Kidney capillary endothelial cell (primary cell): ENCODE results near the gene SEMA3A.

Source experiments
- DNase-seq: peaks from one replicate; pipeline ENCODE4 v3.0.0-alpha.2; 2018; ENCODE audit warnings: low spot score

SEMA3A gene

DNA sequence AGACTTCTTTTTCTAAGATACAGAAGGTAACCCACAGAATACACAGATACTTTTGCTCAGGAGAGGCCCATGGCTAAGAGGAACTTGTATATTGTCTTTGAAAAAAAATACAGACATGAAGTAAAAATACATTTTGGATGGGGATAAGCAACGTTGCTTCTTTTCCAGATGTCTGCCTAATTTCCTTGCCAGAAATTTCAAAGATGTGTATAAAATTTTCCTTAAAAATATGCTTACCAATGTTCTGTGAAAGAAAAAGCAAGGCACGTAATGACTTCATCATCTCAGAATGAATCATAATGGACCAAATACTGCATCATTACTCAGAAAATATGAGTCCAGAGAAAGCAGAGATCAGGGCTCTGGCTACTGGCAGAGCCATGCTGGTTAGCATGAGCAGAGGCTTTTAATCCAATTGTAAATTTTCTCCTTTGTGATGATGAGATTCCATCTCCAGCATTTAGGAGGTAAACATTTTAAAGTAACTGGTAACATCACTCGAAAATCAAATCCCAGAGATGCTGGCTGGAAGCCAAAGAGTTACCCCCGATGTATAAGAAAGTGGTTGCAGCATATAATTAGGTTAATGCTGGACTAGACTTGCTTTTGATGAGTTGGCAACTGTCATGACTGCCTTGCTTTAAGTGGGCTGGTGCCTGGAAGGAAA is 272.5 kb downstream of the SEMA3A start:
- no peak for DNase-seq

DNA sequence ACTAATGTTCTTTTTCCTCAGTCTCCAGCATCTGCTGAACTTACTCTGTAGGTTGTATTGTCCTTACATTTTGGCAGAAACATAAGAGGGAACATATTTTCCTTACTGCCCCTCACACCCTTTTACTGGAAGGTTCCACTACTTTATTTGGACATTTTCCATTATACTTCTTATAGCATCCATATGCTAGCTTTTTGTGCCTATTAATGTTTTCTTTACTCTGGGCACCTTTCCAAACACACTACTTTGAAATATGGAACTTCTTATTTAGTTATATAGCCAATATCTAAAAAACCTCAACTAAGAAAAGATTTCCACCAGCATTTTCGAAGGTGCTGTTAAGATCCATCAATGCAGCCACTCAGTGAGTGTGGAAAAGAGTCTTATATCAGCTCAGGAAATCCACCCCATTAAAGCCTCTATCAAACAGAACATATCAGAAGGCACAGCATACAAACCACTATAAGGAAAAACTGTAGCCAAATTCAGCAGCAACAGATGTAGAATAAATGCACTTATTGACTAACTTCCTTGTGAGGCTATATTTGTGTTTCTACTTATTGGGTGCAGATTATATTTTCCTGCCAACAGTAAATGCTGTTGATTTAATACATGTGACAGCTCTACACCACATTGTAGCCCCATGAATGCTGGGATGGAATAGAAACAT is 273.2 kb downstream of the SEMA3A start:
- no peak for DNase-seq

GRCh38 chr7:83918142-83918541 is 276.4 kb downstream of the SEMA3A start:
- no peak for DNase-seq

- no peak for DNase-seq
Observed at GRCh38 chr7:83913174-83913573, 281.4 kb downstream of the SEMA3A start.

DNA sequence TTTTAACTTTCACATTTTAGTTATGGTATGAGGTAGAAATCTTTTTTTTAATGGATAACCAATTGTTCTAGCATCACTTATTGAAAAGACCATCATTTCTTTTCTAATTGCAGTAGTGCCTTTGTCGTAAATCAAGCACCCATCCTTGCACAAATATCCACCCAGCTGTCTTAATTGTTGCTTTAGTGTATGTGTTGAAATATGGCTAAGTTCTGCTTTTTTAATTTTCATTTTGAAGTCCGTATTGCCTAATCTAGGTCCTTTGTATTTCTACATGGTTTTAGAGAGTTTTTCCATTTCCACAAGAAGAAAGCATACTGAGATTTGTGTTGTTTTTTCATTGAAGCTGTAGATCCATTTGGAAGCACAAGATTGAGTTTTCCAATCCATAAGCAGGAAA is 286.1 kb downstream of the SEMA3A start:
- no peak for DNase-seq
